ENCODE results near the gene ZFAND5.

- TF ChIP-seq TAF1 (IDR thresholded peaks at IDR 0.05; ENCODE audit: borderline replicate concordance, low read depth, low read length) (no peak), POLR2AphosphoS5 (IDR thresholded peaks at IDR 0.05; ENCODE audit: low read depth, low read length) (no peak), POLR2A (IDR thresholded peaks at IDR 0.05; ENCODE audit: low read depth, low read length) (no peak)
These were observed 31.5 kb upstream of the ZFAND5 start for GRCh38 chr9:72396247-72397091.
